Measurements from ENCODE around the gene PROS1. TPM values are rescaled to one million over a fixed set of nuclear protein-coding genes. Genes with fewer than 3 reads are reported as not detected.
"Not testable (repeated sequence)": the region's sequence is repeated elsewhere in the genome, so short reads cannot be mapped to it uniquely, and the experiment has no call there.

The PROS1 gene
- total and polyA plus RNA-seq, 7 donors, result 2.8 to 31.4 (median 19.9) TPM

GRCh38 chr3:93962798-93963197, 10.9 kb downstream of the PROS1 start:
- DNase-seq, result no peak
- no peak overlapping the region for H3K4me3 ChIP-seq
- WGBS, 2 donors, result 86 to 87% methylated on average over 3 of the region's 3 CpGs
- H3K27ac ChIP-seq, result no peak overlapping the region
- TF ChIP-seq EP300 (IDR thresholded peaks at IDR 0.05), result no peak
- TF ChIP-seq POLR2AphosphoS5 (IDR thresholded peaks at IDR 0.05), result no peak
- no peak for TF ChIP-seq POLR2A (IDR thresholded peaks at IDR 0.05)
- no peak for TF ChIP-seq CTCF (IDR thresholded peaks at IDR 0.05)
- H3K36me3 ChIP-seq, result no peaks in the 10 kb centered on the region
- intact Hi-C loops (cut with DNase I), result no loop called here
- no peaks in the 10 kb centered on the region for H3K27me3 ChIP-seq
- no peaks in the 10 kb centered on the region for H3K4me1 ChIP-seq
- no peaks in the 10 kb centered on the region for H3K9me3 ChIP-seq

- H3K27ac ChIP-seq, result no peak overlapping the region
Measured at GRCh38 chr3:93961489-93961888, 12.2 kb downstream of the PROS1 start.

GRCh38 chr3:93961026-93961425, 12.7 kb downstream of the PROS1 start:
- Histone ChIP-seq H3K4me3 (no peak overlapping the region), H3K36me3 (no peaks in the 10 kb centered on the region), H3K27ac (no peak overlapping the region), H3K9me3 (no peaks in the 10 kb centered on the region), H3K27me3 (no peaks in the 10 kb centered on the region), H3K4me1 (no peaks in the 10 kb centered on the region)
- intact Hi-C loops (cut with DNase I), result no loop called here
- DNase-seq, result no peak
- WGBS, 2 donors, result 94 to 98% methylated on average over 1 of the region's 1 CpG
- TF ChIP-seq POLR2A (IDR thresholded peaks at IDR 0.05) (no peak), CTCF (IDR thresholded peaks at IDR 0.05) (no peak), POLR2AphosphoS5 (IDR thresholded peaks at IDR 0.05) (no peak), EP300 (IDR thresholded peaks at IDR 0.05) (no peak)

More at GRCh38 chr3:93961489-93961888, 12.2 kb downstream of the PROS1 start:
- TF ChIP-seq EP300 (IDR thresholded peaks at IDR 0.05), result no peak
- DNase-seq, result no peak
- Histone ChIP-seq H3K4me1 (no peaks in the 10 kb centered on the region), H3K9me3 (no peaks in the 10 kb centered on the region), H3K36me3 (no peaks in the 10 kb centered on the region), H3K27me3 (no peaks in the 10 kb centered on the region), H3K4me3 (no peak overlapping the region)
- 69 to 72% methylated on average over 1 of the region's 1 CpG for WGBS, 2 donors
- intact Hi-C loops (cut with DNase I), result no loop called here

- intact Hi-C loops (cut with DNase I); H3K27ac ChIP-seq; H3K36me3 ChIP-seq; H3K4me3 ChIP-seq; H3K27me3 ChIP-seq; DNase-seq; H3K9me3 ChIP-seq; H3K4me1 ChIP-seq: not testable (repeated sequence)
- 85 to 93% methylated on average over 8 of the region's 8 CpGs for WGBS, 2 donors
Measured at GRCh38 chr3:93949958-93950357, 23.7 kb downstream of the PROS1 start.

GRCh38 chr3:93937485-93937884, 36.2 kb downstream of the PROS1 start:
- intact Hi-C loops (cut with DNase I); DNase-seq; H3K4me3 ChIP-seq; H3K27ac ChIP-seq; H3K4me1 ChIP-seq; H3K36me3 ChIP-seq; H3K9me3 ChIP-seq; H3K27me3 ChIP-seq: not testable (repeated sequence)
- WGBS, 2 donors, result 85 to 91% methylated on average over 6 of the region's 6 CpGs

- 78 to 85% methylated on average over 1 of the region's 1 CpG for WGBS, 2 donors
Measured at GRCh38 chr3:93936549-93936948, 37.1 kb downstream of the PROS1 start.

More at GRCh38 chr3:93936549-93936948, 37.1 kb downstream of the PROS1 start:
- Histone ChIP-seq H3K9me3 (no peaks in the 10 kb centered on the region), H3K4me1 (no peaks in the 10 kb centered on the region), H3K27me3 (no peaks in the 10 kb centered on the region), H3K27ac (no peak overlapping the region), H3K36me3 (no peaks in the 10 kb centered on the region), H3K4me3 (no peak overlapping the region)
- DNase-seq, result no peak
- TF ChIP-seq POLR2AphosphoS5 (IDR thresholded peaks at IDR 0.05), result no peak
- TF ChIP-seq POLR2A (IDR thresholded peaks at IDR 0.05), result no peak
- no peak for TF ChIP-seq CTCF (IDR thresholded peaks at IDR 0.05)
- no peak for TF ChIP-seq EP300 (IDR thresholded peaks at IDR 0.05)
- intact Hi-C loops (cut with DNase I), result no loop called here
